ENCODE results near the gene ADARB1.

The ADARB1 gene

DNA sequence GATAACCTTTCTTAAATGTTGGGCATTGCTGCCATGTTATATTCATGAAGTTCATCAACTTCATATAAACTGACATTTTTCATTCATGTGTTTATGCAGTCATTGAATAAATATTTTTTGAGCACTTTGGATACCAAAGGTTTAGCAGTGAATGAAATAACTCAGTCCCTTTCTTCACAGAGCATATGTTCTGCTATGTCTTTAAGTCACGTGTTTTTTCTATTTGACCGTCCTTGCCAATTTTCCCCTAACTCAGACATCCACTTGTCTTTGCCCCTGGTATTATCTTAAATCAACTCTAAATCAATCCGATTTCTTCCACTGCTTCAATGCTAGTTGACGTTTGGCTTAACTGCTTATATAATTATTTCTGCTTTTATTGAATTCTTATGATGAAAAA lies 16.6 kb downstream of the ADARB1 start:
- DNase-seq (ENCODE audit: low spot score): no peak
- in situ Hi-C loops (cut with MboI; ENCODE audit: low sequenced_read_pairs, unreplicated experiment): no loop called here
- TF ChIP-seq, protein P1, sequence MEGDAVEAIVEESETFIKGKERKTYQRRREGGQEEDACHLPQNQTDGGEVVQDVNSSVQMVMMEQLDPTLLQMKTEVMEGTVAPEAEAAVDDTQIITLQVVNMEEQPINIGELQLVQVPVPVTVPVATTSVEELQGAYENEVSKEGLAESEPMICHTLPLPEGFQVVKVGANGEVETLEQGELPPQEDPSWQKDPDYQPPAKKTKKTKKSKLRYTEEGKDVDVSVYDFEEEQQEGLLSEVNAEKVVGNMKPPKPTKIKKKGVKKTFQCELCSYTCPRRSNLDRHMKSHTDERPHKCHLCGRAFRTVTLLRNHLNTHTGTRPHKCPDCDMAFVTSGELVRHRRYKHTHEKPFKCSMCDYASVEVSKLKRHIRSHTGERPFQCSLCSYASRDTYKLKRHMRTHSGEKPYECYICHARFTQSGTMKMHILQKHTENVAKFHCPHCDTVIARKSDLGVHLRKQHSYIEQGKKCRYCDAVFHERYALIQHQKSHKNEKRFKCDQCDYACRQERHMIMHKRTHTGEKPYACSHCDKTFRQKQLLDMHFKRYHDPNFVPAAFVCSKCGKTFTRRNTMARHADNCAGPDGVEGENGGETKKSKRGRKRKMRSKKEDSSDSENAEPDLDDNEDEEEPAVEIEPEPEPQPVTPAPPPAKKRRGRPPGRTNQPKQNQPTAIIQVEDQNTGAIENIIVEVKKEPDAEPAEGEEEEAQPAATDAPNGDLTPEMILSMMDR (IDR thresholded peaks at IDR 0.05; ENCODE audit: borderline replicate concordance, control extremely low read depth, extremely low read depth, insufficient read depth, missing control alignments): no peak

GRCh38 chr21:45091550-45092322 lies 17.4 kb downstream of the ADARB1 start:
- TF ChIP-seq, protein P1 (IDR thresholded peaks at IDR 0.05; ENCODE audit: borderline replicate concordance, control extremely low read depth, extremely low read depth, insufficient read depth, missing control alignments): no peak
- no peak for DNase-seq (ENCODE audit: low spot score)
- in situ Hi-C loops (cut with MboI; ENCODE audit: low sequenced_read_pairs, unreplicated experiment): no loop called here

DNA sequence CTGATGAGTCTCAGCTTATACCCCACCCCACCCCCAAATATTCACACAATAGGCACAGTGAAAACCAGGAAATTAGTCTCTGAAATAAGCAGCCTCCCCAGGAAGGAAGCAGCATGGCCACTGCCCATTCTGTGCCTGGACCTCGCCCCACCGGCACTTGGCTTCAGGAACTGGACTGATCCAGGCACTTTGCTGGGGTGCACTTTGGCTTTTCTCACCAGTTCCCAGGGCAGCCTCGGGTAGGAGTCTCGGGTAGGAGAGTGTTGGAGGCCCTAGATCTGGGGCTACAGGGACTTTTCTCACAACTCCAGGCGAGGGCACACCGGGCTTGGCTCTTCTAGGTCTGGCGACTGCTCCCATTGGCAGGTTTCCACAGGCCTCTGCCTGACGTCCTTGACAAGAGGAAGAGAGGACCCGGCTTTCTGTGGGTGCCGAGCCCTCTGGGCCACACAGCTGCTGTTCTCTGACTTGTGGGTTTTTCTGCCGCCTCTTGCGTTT lies 18.7 kb downstream of the ADARB1 start:
- no peak for DNase-seq (ENCODE audit: low spot score)
- TF ChIP-seq, protein P1 (IDR thresholded peaks at IDR 0.05; ENCODE audit: borderline replicate concordance, control extremely low read depth, extremely low read depth, insufficient read depth, missing control alignments): no peak
- in situ Hi-C loops (cut with MboI; ENCODE audit: low sequenced_read_pairs, unreplicated experiment): no loop called here

DNA sequence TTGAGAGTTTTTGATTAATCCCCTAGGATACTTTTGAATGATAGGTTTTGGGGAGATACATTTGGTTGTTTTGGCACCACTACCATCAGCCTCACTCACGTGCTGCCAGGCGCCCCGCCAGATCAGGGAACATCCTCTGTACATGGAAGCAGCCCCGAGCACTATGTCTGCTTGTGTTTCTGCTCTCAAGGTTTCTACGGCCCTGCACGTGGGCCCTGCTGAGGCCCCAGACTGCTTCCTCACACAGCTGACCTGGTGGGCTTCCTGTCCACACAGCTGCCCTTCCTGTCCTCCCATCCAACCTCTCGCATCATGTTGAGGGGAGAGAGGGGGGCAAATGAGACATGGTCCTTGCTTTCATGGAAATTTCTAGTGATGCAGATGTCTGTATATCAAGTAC lies 20.0 kb downstream of the ADARB1 start:
- in situ Hi-C loops (cut with MboI; ENCODE audit: low sequenced_read_pairs, unreplicated experiment): no loop called here
- TF ChIP-seq, protein P1 (IDR thresholded peaks at IDR 0.05; ENCODE audit: borderline replicate concordance, control extremely low read depth, extremely low read depth, insufficient read depth, missing control alignments): no peak
- DNase-seq (ENCODE audit: low spot score): no peak

DNA sequence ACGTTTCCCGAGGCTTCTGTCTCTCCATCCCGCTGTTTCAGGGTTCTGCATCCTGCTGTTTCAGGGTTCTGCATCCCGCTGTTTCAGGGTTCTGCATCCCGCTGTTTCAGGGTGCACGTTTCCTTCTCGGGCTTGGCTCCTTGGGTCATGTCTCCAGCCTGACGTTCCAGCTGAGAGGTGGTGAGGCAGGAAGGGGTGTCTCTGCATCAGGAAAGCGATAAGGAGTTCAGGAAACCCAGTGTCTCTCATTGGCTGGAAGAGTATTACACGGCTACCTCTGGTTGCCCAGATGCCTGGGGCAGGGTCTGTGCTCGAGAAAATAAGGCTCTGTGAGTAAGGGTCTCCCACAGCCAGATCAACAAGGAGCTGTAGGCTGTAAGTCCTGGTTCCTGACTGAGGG lies 21.1 kb downstream of the ADARB1 start:
- TF ChIP-seq, protein P1 (IDR thresholded peaks at IDR 0.05; ENCODE audit: borderline replicate concordance, control extremely low read depth, extremely low read depth, insufficient read depth, missing control alignments): no peak
- in situ Hi-C loops (cut with MboI; ENCODE audit: low sequenced_read_pairs, unreplicated experiment): no loop called here
- DNase-seq (ENCODE audit: low spot score): no peak

GRCh38 chr21:45096217-45096616 lies 21.8 kb downstream of the ADARB1 start:
- in situ Hi-C loops (cut with MboI; ENCODE audit: low sequenced_read_pairs, unreplicated experiment): no loop called here
- no peak for DNase-seq (ENCODE audit: low spot score)
- TF ChIP-seq, protein P1 (IDR thresholded peaks at IDR 0.05; ENCODE audit: borderline replicate concordance, control extremely low read depth, extremely low read depth, insufficient read depth, missing control alignments): no peak
